ENCODE measurements around the gene CCDC102A.
A peak's percentile ranks its signal among the peaks of the same experiment; 100 is the strongest.
"Not testable (repeated sequence)": the region's sequence is repeated elsewhere in the genome, so short reads cannot be mapped to it uniquely, and the experiment has no call there.

Gene CCDC102A

DNA sequence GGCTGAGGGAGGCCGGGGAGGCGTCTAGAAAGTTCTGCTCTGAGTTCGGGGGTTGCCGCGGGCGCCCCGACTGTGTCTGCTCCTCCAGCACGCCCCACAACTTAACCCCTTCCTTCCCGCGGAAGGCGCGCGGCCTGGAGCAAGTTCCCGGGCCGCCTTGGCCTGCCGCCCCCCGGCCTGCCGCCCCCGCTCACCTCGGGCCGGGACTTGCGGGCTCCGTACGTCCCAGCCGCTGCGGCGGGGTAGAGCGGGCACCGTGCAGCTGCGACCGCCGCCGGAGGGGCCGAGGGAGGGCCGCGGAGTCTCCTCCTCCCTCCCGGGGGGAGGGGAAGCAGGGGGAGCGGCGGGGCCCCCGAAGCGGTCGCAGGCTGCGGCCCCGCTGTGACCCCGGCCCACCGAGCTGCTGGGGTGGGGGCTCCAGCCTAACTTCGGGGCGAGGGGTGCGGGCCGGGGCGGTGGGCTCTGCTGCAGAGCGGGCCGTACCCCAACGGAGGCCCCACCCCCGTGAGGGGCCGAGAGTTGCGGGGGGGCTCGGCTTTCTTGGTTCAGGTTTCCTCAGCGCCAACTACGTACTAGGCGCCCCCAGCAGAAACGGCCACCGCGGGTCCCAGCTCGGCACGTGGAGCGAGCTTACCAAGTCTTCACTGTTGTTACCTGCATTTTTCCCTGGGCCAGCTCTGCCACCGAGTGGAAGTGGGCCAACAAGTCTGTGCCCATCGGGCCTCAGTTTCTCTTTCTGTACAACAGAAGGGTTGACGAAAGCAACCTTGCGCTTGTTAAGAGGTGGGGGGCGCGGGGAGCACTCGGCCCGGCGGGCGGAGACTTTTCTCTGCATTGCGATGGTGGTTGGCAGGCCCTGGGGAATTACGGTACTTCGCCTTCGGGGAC is at the start of gene CCDC102A:
Gene CCDC102A (minus strand): TSS at position 266 of the 888 bp plus-strand sequence. CDS start 7,394 bp downstream, outside the sequence.
- no peak for DNase-seq (ENCODE audit: low spot score)

DNA sequence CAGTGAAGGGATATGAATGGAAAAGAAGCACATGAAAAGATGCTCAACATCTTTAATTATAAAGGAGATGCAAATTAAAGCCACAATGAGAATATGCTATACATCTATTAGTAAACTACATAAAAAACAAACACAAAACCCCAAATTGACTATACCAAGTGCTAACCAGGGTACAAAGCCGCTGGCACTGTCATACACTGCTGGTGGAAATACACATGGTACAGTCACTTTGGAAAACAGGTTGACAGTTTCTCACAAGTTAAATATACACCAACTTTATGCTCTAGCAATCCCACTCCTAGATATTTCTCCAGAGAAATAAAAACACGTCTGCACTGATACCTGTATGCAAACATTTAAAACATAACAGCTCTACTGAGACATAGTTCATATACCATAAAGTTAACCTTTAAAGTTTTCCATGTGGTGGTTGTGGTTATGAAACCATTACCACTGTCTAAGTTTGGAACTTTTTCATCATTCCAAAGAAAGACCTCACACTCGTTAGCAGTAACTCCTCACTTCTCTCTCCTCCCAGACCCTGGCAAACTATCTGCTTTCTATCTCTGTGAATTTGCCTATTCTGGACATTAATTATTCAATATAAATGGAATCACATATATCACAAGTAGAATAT is 48.8 kb upstream of the CCDC102A start:
- DNase-seq (ENCODE audit: low spot score): no peak

GRCh38 chr16:57579361-57579665 is 42.9 kb upstream of the CCDC102A start:
- DNase-seq (ENCODE audit: low spot score): no peak

DNA sequence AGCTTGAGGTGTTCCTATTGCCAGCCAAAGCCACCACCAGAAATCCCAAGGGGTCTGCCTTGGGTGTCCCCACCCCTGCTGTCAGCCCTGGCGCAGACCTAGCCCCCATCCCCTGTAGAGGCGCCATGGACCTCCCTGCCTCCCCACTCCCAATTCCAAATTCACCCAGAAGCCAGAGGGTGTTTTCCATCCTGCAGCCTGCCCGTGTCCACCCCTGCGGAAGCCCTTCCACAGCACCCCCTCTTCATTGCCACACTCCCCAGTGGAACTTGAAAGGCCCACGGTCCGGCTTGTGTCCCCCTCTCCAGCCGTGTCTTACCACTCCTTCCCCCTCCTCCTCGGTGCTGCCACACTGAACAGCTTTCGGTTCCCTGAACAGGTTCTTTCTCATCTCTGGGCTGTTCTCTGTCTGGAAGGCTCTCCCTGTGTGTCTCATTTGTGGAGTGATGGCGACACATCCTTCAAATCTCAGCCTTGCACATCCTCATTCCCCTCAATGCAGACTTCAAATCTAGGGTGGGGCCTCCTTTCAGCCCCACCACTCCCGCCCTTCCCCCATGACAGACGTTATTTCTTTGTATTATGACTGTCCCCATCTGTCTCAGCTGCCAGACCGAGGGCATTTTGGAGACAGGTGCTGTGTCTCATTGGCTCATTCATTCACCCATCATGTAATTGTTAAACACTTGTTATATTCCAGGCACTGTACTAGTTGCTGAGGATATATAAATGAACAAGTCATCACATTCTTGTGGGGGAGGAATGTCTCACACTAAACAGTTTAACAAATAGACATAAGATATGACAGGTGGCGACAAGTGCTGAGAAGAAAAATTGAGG is 42.4 kb upstream of the CCDC102A start:
- no peak for DNase-seq (ENCODE audit: low spot score)

- DNase-seq (ENCODE audit: low spot score): no peak
Observed at GRCh38 chr16:57577691-57578224, 41.4 kb upstream of the CCDC102A start.

DNA sequence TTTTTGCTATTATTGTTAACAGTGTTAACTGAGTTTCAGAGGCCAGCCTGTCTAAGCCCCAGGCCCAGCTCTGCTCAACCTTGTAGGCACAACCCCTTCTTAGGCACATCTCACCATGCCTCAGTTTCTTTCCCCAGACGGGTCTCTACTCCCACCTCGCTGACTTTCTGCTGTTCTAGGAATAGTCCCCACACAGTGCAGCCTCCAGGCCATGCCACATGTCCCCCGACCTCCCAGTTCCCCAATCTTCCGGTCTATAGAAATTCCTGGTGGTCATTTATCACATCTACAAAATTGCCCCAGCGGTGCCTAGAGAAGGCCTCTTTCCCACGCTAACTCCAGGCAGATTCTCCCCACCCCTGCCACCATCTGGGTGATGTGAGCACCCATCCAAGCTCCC is 40.8 kb upstream of the CCDC102A start:
- DNase-seq (ENCODE audit: low spot score): no peak

GRCh38 chr16:57576429-57576870 is 40.1 kb upstream of the CCDC102A start:
- DNase-seq (ENCODE audit: low spot score): peak; percentile 73

- no peak for DNase-seq (ENCODE audit: low spot score)
Observed at GRCh38 chr16:57575468-57576277, 39.3 kb upstream of the CCDC102A start.

DNA sequence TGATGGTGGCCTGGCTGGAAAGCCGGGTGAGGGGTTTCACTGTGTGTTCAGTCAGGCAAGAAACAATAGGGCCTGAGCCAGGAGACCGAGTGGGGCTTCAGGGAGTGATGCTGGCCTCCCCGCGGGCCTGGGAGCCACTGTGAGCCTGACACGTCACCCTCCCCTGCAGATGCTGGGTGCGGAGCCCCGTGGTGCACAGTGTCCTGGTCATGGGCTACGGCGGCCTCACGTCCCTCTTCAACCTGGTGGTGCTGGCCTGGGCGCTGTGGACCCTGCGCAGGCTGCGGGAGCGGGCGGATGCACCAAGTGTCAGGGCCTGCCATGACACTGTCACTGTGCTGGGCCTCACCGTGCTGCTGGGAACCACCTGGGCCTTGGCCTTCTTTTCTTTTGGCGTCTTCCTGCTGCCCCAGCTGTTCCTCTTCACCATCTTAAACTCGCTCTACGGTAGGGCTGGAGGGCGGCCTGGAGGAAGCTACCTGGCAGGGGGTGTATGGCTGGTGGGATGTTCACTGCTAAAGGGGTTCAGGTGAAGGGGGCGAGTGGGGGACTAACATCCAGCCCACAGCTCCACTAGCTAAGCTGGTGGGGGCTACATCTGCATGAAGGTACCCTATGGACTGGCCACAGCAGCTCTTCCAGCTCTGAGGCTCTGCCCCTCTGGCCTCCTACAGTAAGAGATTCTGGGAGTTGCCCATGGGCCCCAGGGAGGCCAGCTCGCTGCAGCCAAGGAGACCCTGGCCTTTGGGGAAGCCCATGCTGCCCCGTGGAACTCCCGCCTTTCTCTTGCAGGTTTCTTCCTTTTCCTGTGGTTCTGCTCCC is 38.5 kb upstream of the CCDC102A start:
- no peak for DNase-seq (ENCODE audit: low spot score)

- DNase-seq (ENCODE audit: low spot score): no peak
Observed at GRCh38 chr16:57574086-57574485, 37.7 kb upstream of the CCDC102A start.

DNA sequence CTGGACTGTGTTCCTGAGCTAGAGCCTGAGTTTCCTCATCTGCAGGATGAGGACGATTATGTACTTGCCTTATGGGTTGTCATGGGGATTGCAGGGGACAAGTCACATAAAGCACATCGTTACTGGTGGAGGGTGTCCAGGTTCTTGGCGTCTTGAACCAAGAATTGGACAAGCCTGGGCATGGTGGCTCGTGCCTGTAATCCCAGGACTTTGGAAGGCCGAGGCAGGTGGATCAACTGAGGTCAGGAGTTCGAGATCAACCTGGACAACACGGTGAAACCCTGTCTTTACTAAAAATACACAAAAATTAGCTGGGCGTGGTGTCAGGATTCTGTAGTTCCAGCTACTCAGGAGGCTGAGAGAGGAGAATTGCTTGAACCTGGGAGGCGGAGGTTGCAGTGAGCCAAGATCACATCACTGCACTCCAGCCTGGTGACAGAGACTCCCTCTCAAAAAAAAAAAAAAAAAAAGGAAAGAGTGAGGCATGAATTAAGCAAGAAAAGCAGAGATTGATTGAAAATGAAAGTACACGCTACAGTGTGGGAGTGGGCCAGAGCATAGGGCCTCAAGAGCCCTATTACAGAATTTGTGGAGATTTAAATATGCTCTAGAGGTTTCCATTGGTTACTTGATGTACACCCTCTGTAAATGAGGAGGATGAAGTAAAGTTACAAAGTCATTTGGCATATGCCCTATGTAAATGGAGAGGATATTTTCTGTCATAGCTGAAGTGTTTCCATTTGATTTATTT is 36.8 kb upstream of the CCDC102A start:
- DNase-seq (ENCODE audit: low spot score): no peak

- DNase-seq (ENCODE audit: low spot score): no peak
Observed at GRCh38 chr16:57571098-57571497, 34.7 kb upstream of the CCDC102A start.

DNA sequence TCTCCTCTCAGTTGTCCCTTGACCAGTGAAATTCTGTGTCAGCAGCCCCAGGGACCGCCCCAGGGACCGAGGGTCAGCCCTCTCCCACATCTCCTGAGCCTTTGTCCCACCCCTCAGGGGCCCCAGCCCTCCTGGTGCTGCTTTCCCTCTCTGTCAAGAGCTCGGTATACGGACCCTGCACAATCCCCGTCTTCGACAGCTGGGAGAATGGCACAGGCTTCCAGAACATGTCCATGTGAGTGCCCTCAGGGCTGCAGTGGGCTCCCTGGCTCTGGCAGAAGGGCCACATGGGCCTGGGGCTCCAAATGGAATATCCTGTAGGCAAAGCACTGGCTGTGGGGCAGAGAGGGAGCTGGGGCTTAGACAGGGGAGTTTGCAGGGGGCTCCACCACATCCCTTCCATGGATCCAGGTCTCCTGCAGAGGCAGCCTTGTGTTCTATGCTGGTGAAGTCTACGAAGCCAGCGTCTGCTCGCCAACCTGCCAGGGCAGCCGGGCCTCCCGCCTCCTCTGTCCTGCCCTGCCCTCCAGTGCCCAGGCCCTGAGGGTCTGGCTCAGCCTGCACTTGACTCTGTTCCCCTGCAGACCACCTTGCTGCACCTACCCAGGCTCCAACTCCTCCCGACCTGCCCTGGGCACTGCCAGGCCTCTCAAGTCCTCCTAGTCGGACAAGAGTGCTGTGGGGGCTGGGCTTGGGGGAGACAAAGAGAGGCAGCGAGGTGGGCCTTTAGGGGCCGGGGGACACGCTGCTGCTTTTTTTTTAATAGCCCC is 34.1 kb upstream of the CCDC102A start:
- DNase-seq (ENCODE audit: low spot score): no peak

DNA sequence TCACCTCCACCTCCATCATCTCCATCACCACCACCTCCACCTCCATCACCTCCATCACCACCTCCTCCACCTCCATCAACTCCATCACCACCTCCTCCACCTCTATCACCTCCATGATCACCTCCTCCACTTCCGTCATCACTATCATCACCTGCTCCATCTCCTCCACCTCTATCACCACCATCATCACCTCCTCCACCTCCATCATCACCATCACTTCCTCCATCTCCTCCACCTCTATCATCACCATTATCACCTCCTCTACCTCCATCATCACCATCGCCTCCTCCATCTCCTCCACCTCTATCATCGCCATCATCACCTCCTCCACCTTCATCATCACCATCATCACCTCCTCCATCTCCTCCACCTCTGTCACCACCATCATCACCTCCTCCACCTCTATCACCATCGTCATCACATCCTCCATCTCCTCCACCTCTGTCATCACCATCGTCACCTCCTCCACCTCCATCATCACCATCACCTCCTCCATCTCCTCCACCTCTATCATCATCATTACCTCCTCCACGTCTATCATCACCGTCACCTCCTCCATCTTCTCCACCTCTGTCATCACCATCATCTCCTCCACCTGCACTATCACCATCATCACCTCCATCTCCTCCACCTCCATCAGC is 33.1 kb upstream of the CCDC102A start:
- DNase-seq (ENCODE audit: low spot score): no peak

DNA sequence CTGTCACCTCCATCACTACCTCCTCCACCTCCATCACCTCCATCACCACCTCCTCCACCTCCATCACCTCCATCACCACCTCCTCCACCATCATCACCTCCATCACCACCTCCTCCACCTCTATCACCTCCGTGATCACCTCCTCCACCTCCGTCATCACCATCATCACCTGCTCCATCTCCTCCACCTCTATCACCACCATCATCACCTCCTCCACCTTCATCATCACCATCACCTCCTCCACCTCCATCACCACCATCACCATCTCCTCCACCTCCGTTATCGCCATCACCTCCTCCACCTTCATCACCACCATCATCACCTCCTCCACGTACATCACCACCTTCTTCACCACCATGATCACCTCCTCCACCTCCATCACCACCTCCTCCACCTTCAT is 32.4 kb upstream of the CCDC102A start:
- DNase-seq (ENCODE audit: low spot score): not testable (repeated sequence)

GRCh38 chr16:57568173-57568678 is 31.9 kb upstream of the CCDC102A start:
- no peak for DNase-seq (ENCODE audit: low spot score)

DNA sequence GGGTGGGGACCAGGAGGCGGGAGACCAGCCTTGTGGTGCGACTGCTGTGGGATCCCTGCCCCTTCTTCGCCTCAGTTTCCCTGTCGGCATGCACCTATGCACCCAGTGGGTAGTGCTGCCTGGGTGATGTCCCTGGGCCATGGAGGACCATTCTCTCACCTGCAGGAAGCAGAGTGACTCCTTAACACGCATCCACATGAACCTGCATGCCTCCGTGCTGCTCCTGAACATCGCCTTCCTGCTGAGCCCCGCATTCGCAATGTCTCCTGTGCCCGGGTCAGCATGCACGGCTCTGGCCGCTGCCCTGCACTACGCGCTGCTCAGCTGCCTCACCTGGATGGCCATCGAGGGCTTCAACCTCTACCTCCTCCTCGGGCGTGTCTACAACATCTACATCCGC is 31.3 kb upstream of the CCDC102A start:
- no peak for DNase-seq (ENCODE audit: low spot score)

GRCh38 chr16:57566436-57566835 is 30.1 kb upstream of the CCDC102A start:
- DNase-seq (ENCODE audit: low spot score): no peak
